ENCODE results near the gene SCAPER.

SCAPER gene

GRCh38 chr15:76386926-76387325 is 518.2 kb downstream of the SCAPER start:
- no peak for DNase-seq

DNA sequence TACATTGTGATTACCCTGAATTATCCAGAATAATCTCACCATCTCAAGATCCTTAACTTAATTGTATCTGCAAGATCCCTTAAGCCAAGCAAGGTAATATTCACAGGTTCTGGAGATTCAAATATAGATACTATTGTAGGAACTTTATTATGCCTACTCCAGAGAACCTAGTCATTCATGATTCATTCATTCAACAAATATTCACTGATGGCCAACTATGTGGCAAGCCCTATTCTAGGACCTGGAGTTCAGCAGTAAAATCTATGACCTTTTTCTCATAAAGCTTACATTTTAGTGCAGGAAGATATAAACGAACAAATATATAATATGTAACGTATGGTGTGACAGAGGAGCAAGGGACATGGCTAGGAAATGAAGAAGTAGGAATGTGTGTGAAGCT is 519.0 kb downstream of the SCAPER start:
- DNase-seq: no peak

DNA sequence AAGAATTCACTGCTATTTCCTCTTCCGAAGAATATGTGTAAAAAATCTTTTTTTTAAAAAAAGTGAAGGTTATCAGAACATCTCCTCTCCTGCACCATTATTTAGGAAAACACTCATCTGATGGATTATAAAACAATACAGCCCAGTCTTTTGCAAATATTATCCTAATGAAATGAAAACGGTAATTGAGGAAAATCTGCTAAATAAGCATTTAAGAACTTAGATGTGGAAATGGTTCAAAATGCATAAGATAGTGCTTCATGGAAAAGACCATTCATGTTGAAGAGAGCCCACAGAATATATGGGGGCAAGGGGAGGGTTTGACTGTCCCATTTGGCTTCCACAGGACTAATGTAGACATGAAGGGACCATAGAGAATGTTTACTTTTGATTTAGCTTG is 520.7 kb downstream of the SCAPER start:
- no peak for DNase-seq

- no peak for DNase-seq
Measured at GRCh38 chr15:76382987-76383728, 522.0 kb downstream of the SCAPER start.

GRCh38 chr15:76381366-76381765 is 523.8 kb downstream of the SCAPER start:
- DNase-seq: no peak

GRCh38 chr15:76380249-76380648 is 524.9 kb downstream of the SCAPER start:
- DNase-seq: no peak

DNA sequence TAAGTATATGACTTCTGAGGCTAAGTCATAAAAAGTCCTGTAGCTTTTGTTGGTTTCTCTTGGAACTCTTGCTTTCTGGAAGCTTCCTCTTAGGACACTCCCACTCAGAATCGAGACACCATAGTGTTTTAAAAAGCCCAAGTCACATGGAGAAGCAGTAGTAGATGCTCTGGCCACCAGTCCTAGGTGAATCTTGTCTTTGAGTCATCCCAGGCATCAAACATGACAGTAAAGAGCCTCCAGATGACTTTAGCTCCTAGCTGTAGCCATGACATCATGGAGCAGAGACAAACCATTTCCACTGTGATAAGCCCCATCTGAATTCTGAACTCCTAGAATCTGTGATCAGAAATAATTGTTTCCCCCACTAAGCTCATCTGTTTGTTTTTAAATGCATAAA is 526.4 kb downstream of the SCAPER start:
- DNase-seq: no peak

DNA sequence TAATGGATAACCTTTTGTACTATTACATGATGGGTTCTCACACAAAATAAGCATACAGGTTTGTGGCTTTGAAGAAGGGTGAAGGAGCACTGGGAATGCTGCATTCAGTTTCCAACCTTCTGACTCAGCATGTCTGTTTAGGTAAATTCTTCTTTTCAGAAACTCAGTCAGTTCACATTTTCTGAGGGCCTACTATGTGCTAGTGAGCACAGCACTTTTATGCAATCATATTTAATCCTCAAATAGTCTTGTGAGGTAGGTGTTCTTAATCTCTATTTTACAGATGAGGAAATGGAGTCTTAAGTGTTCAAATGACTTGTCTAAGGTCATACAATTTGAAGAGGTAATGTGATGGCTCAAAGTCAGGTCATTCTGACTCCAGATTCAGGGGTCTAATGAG is 527.4 kb downstream of the SCAPER start:
- no peak for DNase-seq

GRCh38 chr15:76377217-76377616 is 527.9 kb downstream of the SCAPER start:
- DNase-seq: no peak

DNA sequence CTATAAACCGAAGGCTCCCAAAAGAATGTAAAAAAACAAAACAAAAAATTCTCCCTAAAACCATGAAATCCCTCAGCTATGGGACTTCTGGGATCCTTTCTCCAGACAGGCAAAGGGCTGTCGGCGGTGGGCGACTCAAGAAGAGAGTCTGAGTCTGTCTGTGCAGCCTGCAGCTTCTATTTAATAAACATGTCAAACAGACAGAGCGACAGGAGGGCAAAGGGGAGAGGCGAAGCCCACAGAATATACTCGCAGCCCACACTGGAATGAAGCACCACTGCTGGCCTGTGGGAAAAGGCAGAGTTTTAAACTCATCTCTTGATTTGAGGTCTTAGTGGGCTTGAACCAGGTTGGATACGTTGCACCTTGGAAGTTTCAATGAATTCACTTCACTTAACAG is 528.3 kb downstream of the SCAPER start:
- no peak for DNase-seq

- no peak for DNase-seq
Measured at GRCh38 chr15:76376029-76376428, 529.1 kb downstream of the SCAPER start.

GRCh38 chr15:76368122-76368621 is 537.0 kb downstream of the SCAPER start:
- DNase-seq: no peak

- no peak for DNase-seq
Measured at GRCh38 chr15:76366714-76367113, 538.4 kb downstream of the SCAPER start.

GRCh38 chr15:76363251-76363650 is 541.9 kb downstream of the SCAPER start:
- no peak for DNase-seq

- DNase-seq: no peak
Measured at GRCh38 chr15:76360416-76360815, 544.7 kb downstream of the SCAPER start.

DNA sequence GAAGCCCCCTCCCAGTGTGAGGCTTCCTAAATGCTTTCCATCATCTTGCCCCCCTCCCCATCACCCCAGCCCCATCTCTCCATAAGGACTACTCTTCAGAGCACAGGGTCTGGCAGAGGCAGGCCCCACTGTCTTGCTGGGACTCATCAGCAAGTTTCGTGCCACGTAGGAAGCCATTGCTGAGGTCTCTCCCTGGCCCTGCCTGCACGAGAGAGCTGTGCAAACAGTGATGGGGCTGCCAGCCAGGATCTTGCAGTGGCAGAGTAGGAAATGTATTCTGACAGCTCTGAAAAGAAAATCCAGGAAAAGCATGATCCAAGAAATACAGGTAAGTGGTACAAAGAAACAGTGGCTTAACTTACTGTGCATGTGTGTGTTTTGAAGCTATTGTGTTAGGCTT is 546.0 kb downstream of the SCAPER start:
- no peak for DNase-seq

DNA sequence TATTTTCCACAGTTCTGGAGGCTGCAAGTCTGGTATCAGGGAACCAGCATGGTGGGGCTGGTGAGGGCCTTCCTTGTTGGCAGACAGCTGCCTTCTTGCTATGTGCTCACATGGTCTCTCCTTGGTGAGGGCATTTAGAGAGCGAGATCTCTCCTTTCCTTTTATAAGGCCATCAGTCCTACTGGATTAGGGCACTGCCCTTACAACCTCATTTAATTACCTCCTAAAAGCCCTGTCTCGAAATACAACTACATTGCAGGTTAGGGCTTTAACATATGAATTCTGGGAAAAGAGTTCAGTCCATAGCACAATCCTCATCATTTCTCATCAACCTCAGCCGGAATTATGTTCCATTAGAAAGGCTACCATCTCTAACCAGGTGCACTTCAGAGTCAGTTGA is 546.7 kb downstream of the SCAPER start:
- no peak for DNase-seq

- DNase-seq: no peak
Measured at GRCh38 chr15:76354823-76355440, 550.2 kb downstream of the SCAPER start.

- DNase-seq: no peak
Measured at GRCh38 chr15:76353903-76354302, 551.2 kb downstream of the SCAPER start.

DNA sequence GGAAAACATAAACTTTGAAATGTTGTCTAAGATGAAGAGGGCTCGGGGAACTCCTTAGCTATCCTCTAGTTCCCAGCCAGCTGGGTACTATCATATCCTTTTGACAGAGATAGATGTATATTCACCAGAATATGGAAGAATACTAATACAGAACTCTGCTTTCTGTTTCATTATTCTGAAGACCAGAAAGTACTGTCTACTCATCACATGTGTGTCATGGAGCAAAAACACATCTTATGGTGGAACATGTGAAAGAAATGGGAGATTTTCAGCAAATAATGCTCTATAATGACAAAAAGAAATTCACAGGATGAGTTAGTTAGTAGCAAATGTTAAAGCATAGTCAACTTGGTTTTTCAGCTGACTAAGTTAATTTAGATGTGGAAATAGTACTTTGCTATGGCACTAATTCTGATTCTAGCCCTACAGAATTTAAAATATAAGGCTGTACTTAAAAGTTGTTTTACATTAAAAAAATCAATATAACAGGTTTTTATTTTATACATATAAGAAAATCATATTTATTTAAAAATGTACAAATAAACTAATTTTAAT is 552.0 kb downstream of the SCAPER start:
- no peak for DNase-seq

GRCh38 chr15:76349301-76350070 is 555.7 kb downstream of the SCAPER start:
- no peak for DNase-seq

DNA sequence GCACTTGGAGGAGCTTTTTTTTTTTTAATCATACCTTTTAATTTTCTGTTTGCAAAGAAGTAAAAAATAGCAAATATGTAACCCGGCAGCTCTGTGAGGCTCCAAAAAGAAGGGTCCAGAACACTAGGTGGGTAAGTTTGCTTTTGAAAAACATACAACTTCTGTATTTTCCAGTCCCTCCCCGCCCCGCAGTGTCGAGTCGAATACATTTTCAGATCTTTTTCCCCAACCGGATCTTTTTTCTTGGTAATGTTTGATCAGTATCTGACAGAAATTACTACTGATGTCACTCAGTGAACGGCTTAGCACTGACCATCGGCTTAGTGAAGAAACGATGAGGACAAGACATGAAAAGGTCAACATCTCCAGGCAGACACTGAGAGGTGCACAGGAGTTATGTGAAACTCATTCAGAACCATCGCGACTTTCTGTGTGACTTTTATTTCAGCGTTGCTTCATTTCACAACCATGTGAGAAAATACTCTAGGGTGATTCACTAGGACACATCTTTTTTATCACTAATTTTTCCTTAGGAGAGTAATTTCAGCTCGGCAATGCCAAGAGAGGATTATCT is 557.6 kb downstream of the SCAPER start:
- DNase-seq: no peak

Measured in stimulated activated CD8-positive, alpha-beta memory T cell treated with anti-CD3 and anti-CD28 coated beads, Interleukin-4, amount 100 ng/mL, for 48 hours (primary cell).